SW480 (cell line): Measurements from ENCODE around the gene PACC1.

ENCODE experiments used
- DNase-seq: peaks from one replicate; pipeline ENCODE4 v3.0.0-alpha.2; 2016; ENCODE audit warnings: low spot score

PACC1 gene

DNA sequence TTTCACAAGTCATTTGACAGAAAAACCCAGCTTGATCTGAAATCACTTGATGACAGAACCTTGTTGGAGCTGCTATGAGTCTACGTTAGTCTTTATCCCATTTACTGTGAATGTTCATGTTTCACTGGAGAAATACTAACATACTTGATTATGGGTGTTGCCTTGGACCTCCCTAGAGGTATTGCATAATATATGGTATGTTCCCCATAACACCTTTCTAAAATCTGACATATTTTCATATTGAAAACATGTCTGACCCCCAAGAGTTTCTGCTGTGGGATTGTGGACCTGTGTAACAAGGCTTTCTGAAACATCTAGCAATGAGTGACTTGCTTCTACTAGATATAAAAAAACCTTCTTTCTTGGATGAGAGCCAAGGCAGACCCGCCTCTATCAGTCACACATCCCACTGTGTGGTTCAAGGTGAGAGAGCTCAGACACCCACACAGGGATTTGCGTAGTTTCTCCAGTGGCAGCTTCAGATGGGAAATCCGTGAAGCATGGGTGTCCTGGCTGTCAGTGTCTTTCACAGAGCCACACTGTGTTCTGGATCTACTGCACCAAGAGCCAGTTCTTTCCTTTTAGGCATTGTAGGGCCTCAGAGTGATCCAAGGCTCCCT, 22.6 kb upstream of the PACC1 start:
- DNase-seq, result peak; percentile 15

DNA sequence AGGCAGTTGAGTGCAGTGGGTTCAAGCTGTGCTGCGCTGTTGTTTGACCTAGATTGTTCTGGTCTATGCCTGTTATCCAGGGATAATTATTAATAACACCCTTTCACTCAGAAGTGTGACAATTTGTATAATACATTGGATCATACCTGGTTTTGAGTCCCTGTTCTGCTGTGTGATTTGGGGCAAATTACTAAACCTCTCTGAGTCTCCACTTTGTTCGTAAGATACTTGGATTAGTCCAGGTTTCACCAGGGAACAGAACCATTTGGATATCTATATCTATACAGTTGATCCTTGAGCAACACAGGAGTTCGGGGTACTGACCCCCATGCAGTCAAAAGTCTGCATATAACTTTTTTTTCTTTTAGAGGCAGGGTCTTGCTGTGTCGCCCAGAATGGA, 20.3 kb upstream of the PACC1 start:
- DNase-seq, result no peak

DNA sequence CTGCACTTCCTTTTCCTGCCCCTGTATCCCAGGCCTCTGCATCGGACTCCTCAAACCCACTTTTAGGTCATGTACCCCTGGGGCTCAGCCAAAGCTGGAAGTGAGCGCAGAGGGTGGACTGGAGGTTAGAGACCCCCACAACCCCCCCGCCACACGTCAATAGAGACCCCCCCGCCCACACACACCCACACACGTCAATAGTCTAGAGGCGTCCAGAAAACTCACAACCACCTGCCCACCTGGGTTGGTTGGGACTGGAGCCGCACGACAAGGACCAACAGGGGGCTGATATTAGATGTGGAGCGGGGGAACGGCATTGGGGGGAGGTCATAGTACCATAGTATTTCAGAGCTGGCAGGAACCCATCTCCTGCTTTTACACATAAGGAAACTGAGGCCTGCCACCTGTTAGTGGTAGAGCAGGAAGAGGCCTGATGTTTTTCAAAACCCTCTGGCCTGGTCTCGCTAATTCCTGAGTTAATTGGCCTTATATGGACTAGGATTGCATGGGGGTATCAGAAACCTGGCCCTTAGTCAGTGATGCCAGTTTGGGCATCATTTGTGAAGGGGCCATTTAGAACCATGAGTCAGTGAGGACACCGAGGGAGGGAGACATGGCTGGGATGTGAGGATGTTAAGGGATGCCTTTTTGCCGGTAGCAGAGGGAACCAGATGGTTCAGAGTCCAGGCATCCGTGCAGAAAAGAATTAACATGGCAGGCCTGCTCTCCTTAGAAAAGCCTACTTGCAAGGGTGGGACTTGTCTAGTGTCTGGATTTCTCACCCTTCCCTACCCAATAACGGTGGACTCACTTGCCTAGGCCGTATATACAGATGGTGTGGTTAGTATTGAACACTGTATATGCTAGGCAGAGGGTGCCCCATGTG, 19.1 kb upstream of the PACC1 start:
- DNase-seq, result no peak

DNA sequence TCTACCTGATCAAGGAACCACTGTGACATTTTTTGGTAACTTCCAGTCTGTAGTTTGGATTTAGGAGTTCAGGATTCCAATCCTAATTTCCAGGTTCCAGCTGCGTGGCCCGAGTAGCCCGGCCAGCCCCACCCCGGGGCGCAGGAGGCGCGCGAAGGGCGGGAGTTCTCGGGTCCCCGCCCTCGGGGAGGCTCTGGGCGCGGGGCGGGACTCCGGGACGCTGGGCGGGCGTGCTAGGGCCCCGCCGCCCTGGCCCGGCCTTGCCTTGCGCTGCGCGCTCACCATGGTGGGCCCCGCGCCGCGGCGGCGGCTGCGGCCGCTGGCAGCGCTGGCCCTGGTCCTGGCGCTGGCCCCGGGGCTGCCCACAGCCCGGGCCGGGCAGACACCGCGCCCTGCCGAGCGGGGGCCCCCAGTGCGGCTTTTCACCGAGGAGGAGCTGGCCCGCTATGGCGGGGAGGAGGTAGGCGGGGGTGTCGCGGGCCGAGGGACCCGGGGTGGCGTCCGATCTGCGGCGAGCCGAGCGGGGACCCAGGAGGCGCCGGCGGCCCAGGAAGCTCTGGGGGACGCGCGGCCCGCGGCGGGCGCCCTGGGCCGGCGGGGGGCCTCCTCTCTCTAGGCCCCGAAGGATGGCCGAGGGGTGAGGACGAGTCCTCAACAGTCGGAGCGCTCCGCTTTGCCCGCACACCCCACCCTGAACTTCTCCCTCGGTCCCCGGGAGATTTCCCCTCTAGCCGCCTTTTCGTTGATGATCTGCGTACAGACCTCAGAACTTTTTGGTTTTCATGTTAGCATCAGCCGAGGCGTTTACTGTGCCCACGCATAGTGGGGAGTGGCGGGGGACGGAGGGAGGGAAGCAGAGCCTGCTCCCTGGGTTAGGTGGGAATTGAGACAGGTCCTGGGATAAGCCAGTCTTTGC, 18.2 kb upstream of the PACC1 start, which contains the start of gene NENF:
NENF (plus strand) TSS at position 260 of the 916 bp plus-strand sequence; CDS start at position 284, 24 bp downstream.
- peak; percentile 78 for DNase-seq

DNA sequence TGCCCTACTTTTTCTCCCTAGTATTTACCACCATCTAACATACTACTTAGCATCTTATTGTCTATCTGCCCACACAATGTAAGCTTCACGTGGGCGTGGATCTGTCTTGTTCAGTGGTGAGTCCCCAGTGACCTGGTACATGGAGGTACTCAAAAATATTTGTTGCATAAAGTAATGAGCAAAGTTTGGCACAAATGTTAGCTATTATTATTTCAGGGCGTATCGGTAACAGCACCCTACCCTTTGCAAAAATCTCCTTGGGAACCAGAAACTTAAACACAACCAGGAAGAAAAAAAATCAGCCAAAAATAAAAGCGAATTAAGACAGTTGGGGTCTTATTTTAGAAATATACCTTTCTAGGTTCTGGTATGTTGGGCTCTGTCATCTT, 17.6 kb upstream of the PACC1 start:
- DNase-seq, result peak; percentile 10

DNA sequence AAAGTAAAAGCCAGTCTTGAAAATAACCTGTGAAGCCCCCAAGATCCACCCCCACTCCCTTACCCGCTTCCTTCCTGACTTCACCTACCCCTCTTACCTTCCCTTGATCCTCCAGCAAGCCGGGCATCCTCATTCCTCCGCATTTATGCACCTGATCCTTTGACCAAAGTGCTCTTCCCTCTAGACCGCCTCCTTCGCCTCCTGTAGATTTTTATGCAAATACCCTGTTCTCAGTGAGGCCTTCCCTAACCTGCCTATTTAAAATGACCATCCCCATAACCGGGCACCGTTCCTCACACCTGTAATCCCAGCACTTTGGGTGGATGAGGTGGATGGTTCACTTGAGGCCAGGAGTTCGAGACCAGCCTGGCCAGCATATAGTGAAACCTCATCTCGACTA, 17.0 kb upstream of the PACC1 start:
- no peak for DNase-seq

DNA sequence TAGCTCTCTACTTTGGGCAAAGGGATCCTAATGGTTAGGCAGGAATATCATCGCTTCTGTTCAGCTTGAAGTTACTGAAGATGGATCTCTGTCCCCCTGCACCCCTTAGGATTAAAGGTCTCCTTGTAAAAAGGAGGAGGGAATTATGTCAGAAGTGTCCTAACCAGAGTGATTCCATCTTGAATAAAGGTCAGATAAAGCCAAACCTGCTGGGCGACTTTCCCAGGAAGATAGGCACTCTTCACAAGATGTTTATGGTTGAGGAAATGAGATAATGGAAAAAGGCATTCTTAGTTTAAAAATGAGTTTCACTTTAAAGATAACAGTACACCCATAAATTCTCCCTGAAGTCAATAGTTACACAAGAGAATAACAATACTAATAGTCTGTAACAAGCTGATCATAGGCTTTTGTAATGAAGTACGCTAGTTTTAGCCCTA, 16.3 kb upstream of the PACC1 start:
- DNase-seq, result no peak

DNA sequence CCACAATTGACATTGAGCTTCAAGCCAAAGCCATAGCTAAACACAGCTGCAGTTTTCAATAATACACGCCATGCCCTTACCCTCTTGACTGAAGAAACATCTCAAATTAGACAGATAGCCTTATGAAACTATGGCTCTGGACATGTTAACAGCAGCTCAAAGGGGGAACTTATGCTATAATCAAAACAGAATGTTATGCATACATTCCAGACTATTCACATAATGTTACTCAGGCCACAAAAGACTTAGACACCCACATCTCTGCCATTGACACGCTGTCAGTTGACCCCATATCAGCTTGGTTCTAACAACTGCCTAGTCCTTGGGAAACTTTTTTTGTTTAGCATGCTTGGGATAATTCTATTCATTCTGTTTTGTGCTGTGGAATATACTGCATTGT, 15.7 kb upstream of the PACC1 start:
- DNase-seq, result no peak

DNA sequence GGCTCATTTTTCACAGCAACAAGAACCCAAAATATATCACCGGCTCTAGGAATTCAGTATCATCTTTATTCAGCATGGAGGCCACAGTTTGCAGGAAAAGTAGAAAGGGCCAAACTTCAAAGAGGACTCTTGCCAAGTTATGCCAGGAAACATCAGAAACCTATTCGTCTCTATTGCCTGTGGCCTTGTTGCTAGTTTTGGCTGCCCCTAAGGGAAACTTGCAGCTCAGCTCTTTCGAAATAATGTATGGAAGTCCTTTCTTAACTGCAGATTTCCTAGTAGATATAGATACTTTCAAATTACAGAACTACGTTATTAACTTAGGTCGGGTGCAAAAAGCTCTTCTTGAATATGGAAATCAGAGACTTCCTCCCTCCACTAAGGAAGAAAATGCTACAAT, 13.8 kb upstream of the PACC1 start:
- no peak for DNase-seq

DNA sequence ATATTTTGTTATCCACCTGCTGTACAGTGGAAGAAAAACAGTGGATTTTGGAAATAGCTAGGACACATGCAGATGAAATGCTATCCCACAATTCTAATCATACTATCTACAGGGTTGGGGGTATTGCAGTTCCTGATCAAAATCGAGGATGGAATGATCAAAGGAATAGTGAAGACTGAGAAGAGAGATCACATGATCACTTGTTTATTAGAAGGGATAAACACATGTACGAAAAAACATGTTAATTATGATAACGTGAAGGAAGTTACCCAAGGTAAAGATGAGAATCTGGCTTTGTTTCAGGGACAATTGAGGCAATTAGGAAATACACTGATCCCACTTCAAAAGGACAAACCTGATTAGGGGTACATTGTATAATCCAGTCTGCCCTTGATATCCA, 9.2 kb upstream of the PACC1 start:
- no peak for DNase-seq

DNA sequence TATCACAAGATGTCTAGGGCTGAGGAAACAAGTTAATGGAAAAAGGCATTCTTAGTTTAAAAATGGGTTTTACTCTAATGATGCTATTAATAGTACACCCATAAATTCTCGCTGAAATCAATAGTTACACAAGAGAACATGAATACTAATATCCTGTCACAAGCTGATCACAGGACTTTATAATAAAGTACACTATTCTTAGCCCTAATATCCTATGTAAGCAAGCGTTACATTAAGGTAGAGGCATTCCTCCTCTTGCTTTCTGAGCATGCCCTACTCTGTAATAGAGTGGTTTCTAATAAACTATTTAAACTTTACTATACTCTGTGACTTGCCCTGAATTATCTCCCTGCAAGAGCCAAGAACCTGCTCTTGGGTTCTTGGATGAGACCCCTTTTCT, 6.5 kb upstream of the PACC1 start:
- DNase-seq, result no peak

DNA sequence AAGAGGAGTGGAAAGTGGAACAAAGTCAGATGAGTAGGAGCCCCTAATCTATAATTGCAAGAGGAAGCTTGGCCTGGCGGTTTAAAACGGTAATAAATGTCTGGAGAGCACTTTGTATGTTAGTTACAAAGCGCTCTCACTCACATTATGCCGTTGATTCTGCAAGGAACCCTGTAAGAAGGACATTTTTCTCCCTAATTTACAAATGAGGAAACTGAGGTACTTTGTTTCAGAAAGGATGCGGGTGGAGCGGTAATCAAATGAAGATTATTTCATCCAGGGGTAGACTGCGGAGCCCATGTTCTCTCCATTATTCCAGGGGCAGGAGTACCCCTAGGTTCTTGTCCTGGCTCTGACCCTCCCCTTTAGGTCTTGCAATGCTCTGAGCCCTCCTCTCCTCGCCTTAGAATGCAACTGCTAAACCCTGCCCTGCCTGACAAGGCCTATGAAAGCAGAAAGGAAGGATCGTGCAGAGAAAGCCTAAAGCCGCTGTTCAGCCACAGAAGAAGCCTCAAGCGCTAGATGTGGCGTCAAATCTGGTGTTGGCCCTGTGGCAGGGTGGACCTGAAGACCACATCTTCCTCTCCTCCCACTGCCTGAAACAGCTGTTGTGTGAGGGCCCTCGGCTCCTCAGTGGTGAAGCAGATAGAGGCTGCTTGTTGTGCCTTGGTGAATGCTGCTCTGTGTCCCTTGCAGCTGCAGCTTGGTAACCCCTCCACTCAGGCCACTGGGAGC, 588 bp upstream of the PACC1 start:
- DNase-seq, result no peak

DNA sequence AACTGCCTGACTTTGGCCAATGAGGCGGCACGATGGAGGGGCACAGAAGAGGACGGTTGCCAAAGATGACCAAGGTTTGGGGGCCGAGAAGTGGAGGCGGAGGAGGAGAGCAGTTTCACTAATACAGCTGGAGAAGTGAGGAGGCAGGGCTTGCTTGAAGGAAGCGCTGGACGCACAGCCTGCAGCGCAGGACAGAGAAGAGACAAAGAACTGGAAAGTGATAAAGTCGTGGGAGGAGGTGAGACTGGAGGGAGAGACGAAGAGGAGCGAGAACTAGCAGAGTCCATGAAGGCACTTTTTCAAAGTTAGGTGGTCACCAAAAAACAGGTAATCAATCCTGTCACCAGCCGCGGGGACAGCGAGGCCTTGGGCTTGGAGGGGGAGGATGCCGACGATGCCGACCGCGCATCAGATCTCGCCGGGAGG, 771 bp downstream of the PACC1 start:
- no peak for DNase-seq

DNA sequence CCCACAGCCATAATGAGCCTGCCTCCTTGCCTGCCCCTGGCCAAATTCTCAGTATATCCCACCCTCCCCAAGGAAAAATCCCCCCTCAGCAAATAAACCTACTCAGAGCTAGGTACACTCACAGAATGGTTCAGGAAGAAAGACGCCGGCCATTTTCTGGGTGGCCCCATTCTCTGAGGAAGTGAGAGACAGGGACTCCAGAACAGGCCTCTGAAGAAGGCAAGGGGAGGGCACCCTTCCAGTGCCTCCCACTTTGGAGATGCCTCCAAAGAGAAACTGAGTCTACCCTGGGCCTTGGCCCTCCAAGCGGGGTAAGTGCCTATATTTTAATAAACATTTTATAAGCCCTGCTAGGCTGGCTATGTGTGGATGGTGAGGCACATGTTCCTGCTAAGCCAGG, 2.3 kb downstream of the PACC1 start:
- DNase-seq, result no peak

DNA sequence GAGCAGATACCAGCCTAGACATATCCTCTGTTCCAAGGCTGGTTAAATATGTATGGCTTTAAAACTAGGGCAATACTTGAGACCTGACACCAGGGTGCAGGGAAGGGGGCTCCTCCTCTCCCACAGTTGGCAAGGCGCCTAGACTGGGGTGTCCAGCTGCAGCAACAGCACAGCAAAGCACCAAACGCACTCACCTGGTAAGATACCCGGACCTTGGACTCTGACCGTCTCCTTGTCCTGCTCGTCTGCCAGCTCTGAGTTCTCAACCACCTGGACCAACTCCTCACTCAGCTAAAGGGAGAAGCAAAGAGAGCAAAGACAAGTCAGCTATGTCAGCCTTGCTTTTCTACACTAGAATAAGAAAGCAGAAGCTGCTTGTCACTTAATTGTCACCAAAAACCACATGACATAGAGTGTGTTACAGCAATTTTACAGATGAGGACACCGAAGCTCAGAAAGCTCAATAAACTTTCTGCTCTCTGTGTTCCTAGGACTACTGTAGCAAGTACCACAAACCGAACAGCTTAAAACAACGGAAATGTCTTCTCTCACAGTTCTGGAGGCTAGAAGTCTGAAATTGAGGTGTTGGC, 4.4 kb downstream of the PACC1 start:
- DNase-seq, result no peak

DNA sequence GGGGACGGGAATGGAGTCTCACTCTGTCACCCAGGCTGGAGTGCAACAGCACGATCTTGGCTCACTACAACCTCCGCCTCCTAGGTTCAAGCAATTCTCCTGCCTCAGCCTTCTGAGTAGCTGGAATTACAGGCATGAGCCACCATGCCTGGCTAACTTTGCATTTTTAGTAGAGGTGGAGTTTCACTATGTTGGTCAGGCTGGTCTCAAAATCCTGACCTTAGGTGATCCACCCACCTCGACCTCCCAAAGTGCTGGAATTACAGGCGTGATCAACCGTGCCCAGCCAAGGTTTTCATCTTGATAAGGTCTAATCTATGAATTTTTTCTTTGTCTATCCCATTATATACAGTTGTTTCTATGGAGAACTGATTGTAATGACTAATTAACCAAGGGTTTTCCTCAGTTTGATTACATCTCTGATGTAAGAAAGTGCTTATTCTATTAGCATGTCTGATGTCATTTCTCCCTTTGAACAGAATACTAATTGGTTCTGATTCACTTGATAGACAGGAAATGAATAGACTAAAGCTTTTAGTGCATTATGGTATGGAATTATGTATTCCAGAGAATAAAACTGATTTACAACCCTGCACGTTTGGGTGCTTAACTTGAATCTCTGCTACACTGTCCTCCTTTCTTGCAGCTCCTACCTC, 11.9 kb downstream of the PACC1 start:
- DNase-seq, result no peak

DNA sequence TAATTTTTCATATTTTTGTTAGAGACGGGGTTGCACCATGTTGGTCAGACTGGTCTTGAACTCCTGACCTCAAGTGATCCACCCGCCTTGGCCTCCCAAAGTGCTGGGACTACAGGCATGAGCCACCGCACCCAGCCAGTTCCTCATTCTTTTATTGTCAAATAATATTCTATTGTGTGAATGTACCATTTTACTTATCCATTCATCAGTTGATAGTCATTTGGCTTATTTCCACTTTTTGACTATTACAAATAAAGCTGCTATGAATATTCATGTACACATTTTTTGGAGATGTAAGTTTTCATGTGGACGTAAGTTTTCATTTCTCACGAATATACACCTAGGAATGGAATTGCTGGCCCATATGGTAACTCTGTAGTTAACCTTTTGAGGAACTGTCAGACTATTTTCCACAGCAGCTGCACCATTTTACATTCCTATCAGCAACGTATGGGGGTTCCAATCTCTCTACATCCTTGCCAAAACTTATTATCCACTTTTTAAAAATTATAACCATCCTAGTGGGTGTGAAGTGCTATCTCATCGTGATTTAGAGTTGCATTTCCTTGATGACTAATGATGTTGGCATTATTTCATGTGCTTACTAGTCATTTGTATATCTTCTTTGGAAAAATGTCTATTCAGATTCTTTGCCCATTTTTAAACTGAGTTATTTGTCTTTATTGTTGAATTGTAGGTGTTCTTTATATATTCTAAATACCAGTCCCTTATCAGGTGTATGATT, 12.7 kb downstream of the PACC1 start:
- no peak for DNase-seq

DNA sequence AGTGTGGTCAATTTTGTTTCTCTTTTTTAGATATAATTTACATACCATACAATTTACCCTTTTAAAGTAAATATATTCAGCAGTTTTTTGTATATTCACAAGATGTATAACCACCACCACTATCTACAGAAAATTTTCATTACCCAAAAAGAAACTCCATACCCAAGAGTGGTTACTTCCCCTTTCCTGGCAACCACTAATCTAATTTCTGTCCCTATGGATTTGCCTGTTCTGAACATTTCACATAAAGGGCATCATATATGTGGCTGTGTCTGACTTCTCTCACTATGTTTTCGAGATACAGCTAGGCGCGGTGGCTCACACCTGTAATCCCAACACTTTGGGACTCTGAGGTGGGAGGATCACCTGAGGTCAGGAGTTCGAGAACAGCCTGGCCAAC, 13.6 kb downstream of the PACC1 start:
- DNase-seq, result no peak

DNA sequence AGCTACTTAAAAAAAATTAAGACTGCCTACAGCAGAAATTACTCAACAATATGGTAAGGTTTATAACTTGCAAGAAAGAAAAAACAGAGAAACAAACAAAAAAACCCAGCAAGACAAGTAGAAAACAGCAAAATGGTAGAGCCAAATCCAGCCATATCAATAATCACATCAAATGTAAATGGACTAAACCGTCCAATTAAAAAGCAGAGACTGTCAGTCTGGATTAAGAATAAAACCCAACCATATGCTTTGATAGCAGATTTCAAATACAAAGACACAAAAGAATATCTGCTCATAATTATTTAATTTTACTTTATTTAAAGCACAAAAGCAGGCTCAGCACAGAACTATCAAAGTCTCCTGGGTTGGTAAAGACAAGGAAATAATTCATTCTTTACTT, 17.5 kb downstream of the PACC1 start:
- no peak for DNase-seq

DNA sequence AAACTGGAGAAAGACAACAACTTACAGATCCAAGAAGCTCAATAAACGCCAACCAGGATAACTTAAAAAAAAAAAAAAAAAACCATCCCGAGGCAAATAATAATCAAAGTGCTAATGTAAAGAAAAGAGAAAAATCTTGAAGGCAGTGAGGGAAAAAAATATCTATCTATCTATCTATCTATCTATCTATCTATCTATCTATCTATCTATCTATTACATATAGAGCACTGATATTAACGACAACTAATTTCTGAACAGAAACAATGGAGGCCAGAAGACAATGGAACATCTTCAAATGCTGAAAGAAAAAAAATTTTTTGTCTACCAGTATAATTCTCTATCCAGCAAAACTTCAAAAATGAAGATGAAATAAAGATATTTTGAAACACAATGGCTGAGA, 18.0 kb downstream of the PACC1 start:
- DNase-seq, result peak; percentile 25
